COR-L47 (cell line): ENCODE results near the gene THAP10.
A peak's percentile ranks its signal among the peaks of the same experiment; 100 is the strongest.
"Not testable (repeated sequence)": the region's sequence is repeated elsewhere in the genome, so short reads cannot be mapped to it uniquely, and the experiment has no call there.

ENCODE experiments used
- DNase-seq: peaks from one replicate; lab custom pipeline; 2025; lab: John Stamatoyannopoulos, UW

Gene THAP10

DNA sequence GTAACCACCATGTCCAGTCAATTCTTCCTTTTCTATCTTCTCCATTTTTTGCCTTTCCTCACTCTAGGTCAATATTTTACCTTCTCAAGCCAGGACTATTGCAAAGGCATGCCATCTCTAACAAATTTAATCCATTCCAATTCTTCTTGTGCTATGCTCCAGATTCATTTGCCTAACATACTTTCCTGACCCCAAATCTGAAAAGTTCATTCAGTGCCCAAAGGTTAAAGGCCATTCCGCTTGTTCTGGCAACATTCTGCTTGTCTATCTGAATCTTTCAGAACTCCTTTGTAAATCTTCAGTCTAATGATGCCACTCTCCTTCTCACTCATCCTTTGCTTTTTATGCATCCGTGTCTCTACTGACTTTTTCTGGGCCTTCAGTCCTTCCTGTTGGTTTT, 15.6 kb downstream of the THAP10 start:
- DNase-seq, result no peak

DNA sequence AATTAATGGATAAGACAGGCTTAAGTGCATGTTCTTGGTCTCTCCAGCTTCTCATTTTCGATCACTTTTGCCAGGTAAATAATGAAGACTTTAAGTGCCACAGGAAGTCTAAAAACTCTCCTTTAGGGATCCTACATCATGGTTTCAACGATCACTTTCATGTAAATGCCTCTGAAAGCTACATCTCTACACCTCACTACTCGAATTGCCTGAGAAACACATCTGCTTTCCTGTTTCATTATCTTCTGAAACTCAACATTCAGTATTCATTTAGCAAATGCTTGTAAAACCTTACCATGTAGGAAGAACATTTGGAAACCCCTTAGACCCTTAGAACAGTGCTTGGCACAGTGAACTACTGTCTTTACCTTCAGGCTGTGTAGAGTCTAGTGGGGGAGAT, 16.2 kb downstream of the THAP10 start:
- no peak for DNase-seq

DNA sequence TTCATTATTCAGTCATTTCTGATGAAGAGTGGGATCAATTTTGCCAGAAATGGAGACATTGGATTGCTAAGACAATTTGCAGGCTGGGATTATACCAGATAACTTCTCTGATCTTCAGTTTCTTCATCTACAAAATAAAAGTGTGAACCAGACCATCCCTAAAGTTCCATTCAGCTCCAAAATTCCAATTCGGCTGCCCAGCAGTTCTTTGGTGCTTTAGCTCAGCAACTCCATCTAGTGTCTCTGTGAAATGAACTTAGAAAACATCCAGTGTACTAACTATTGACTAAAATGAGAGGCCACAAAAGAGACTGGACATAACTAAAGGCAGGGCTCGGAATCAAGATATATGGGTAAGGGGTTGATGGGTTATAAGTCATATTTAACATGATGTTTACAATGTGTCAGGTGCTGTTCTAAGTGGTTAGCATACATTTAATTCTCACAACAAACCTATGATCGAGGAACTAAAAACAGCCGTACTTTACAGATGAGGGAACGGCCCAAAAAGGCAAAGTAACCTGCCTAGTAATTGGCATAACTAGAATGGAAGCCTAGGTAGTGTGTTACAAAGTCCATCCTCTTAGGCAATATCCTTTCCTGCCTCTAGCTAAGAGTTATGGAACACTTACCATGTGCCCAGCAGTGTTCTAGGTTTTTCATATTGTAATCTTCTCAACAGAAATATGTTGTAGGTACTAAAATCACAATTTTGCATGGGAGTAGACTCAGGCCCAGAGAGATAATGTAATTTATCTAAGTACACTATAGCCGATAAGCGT, 17.0 kb downstream of the THAP10 start:
- peak; percentile 11 for DNase-seq

DNA sequence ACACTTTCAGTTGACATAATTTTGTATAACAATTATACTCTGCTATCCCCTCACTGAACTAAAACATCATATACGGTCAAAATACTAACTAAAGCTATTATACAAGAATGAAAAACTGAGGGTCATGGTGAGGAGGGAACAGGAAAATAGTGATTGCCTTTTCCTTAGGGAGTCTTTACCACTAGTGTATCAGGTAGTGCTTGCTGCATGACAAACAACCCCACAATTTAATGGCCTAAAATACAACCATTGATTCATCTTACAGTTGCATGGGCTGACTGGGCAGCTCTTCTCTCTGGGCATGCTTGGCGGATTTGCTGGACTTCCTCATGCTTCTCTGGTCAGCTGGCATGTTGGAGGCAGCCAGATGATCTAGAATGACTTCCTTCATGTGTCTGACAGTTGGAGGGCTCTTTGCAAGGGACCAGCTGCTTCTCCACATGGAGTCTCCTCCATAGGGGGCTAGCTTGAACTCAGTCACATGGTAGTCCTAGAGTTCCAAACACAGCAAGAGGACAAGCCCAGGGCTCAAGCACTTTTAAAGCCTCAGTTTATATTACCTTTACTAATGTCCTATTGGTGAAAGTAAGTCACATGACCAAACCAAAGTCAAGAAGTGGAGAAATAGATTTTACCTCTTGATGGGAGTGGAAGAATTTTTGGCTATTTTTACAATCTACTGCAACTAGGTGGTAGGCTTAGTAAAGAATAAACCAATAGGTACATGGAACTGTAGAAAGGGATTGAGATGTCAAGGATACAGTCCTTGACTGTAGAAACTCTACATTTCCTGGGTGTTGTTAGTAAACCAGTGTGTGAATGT, 18.8 kb downstream of the THAP10 start:
- DNase-seq, result no peak

DNA sequence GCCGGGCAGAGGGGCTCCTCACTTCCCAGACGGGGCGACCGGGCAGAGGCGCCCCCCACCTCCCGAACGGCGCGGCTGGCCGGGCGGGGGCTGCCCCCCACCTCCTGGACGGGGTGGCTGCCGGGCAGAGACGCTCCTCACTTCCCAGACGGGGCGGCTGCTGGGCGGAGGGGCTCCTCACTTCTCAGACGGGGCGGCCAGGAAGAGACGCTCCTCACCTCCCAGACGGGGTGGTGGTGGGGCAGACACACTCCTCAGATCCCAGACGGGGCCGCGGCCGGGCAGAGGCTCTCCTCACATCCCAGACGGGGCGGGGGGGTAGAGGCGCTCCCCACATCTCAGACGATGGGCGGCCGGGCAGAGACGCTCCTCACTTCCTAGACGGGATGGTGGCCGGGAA, 20.7 kb downstream of the THAP10 start:
- not testable (repeated sequence) for DNase-seq

DNA sequence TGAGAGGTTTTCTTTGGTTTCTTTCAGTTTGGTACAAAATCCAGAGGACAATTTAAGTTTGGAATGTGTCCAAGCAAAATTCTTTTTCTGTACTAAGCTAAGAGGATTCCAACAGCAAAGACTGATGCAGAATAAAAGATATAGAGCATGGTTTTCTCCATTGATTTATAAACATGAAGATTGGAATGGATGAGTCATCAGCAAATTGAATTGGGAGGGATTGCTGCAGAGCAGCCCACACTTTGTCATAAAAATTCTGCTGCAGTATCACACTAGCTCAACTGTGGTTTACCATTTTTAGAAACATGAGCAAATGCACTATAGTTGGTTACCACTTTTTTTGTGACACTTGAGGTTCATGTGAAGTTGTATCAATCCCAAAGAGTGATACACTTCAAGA, 22.2 kb downstream of the THAP10 start:
- DNase-seq, result no peak

DNA sequence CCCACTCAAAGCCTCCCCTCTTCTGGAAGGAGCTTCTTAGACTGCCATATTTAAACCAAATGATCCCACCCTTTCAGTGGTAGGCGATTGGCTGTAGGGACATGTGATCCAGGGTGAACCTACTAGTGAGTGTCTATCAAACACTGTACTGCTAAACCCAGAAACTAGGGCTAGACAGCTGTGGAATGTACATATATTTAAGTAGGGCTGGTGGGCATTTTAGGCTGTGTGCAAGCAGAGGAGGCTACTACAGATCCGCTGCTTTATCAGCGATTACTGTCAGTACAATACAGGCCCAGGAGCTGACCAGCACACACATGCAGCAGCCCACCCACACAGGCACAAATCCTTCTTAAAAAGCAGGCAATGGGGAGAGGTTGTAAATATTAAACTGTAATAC, 22.9 kb downstream of the THAP10 start:
- DNase-seq, result no peak

DNA sequence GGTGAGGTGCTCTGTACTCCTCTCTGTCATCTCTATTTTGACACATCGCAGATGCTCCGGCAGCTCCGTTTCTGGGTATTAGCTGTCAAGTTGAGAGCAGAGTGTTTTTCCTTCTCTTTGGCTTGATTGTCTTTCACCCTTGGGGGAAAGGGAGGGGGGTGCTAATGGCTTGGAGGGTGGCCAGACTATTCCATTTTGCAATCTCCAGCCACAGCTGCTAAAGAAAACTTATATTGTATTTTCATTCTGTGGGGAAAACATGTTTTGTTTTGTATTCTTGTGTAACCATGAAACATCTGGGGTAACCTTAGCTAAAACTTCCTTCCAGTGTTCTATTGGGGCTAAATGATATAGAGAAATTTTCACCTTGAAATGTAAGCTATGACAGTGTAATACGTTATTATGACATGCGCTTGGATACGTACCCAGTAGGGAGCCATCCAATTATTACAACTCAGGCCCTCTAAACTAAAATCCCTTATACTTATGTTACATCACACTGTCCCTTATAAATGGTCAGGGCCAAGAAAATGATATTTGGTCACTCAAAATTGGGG, 24.2 kb downstream of the THAP10 start:
- DNase-seq, result no peak

DNA sequence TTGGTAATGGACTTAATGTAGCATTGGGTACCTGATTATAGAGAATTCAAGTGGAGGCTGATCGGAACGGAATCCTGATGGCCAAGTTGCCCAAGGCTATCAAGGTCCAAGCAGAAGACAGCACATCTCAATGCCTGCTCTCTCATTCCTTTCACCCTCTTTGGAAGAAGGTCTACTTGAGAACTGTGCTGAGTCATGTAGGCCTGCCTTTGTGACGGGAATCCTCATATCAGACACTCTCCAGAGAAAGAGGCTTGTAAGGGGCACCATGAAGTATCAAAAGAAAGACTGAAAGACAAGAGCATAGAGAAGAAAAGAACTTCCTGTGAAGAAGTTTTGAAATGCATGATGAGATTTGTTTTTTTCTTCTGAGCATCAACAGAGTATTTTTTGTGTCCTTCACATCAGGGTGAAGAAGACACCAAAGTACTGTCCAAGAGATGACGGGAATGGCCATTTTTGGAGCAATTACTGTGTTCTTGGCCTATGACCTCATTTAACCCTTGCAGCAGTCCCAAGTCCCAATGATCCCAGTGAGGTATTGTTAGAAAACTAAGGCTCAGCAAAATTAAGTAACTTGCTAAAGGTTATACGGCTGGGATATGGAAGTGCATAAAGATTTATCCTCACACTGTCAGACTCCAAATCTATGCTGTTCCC, 25.1 kb downstream of the THAP10 start:
- DNase-seq, result no peak

DNA sequence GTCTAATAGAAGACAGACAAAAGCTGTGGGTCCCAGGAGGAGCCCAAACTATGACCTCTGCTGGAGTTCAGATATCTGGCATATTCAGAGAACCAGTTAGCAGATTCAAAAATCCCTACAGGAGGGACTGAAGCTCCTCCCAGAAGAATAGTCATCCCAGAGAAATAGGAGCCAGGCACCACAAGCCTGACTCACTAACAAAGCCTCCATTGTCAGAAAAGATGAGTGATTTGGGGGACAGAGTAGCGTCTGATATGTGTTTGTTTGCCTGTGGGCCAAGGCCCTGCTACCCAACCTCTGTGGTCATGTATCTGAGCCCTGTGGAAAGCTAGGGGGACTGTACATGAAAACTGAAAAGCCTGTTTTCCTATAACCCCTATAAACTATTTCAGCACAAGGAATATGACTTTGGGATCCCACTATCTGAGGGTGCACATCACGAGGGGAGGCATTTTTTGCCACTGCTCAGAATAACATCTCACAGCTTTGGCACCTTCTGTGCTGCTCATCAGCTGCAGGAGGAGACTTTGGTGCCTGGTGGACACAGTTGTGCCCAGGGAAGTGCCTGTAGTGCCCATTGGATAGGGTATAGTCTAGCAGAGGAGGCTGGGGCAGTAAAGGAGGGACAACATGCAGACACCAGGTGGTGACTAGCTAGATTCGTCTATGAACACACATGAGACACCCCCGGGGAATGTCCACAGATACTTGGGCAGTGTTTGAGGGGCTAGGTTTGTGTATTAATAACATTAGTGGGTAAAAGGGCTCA, 28.6 kb downstream of the THAP10 start:
- no peak for DNase-seq

DNA sequence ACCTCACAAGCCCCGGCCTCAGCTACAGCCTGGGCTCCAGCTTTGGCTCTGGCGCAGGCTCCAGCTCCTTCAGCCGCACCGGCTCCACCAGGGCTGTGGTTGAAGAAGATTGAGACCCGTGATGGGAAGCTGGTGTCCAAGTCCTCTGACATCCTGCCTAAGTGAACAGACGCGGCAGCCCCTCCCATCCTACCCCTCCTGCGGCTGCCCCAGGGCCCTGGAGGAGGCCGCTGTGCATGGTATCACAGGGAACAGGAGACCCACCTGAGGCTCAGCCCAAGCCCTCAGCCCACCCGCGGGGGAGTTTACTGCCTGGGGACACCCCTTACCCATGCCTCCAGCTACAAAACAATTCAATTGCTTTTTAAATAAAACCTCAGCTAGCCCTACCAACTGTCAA, 32.2 kb downstream of the THAP10 start:
- DNase-seq, result no peak

DNA sequence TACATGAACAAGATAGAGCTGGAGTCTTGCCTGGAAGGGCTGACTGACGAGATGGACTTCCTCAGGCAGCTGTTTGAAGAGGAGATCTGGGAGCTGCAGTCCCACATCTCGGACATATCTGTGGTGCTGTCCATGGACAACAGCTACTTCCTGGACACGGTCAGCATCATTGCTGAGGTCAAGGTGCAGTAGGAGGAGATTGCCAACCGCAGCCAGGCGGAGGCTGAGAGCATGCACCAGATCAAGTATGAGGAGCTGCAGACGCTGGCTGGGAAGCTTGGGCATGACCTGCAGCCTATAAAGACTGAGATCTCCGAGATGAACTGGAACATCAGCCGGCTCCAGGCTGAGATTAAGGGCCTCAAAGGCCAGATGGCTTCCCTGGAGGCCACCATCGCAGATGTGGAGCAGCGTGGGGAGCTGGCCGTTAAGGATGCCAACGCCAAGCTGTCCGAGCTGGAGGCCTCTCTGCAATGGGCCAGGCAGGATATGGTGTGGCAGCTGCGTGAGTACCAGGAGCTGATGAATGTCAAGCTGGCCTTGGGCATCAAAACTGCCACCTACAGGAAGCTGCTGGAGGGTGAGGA, 32.8 kb downstream of the THAP10 start:
- no peak for DNase-seq

DNA sequence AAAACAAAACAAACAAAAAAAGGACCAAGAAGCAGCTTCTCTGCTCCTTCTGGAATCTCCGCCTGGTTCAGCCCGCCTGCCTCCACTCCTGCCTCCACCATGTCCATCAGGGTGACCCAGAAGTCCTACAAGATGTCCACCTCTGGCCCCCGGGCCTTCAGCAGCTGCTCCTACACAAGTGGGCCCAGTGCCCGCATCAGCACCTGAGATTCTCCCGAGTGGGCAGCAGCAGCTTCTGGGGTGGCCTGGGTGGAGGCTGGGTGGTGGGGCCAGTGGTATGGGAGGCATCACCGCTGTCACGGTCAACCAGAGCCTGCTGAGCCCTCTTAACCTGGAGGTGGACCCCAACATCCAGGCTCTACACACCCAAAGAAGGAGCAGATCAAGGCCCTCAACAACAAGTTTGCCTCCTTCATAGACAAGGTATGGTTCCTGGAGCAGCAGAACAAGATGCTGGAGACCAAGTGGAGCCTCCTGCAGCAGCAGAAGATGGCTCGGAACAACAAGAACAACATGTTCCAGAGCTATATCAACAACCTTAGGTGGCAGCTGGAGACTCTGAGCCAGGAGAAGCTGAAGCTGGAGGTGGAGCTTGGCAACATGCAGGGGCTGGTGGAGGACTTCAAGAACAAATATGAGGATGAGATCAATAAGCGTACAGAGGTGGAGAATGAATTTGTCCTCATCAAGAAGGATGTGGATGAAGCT, 33.5 kb downstream of the THAP10 start:
- not testable (repeated sequence) for DNase-seq

DNA sequence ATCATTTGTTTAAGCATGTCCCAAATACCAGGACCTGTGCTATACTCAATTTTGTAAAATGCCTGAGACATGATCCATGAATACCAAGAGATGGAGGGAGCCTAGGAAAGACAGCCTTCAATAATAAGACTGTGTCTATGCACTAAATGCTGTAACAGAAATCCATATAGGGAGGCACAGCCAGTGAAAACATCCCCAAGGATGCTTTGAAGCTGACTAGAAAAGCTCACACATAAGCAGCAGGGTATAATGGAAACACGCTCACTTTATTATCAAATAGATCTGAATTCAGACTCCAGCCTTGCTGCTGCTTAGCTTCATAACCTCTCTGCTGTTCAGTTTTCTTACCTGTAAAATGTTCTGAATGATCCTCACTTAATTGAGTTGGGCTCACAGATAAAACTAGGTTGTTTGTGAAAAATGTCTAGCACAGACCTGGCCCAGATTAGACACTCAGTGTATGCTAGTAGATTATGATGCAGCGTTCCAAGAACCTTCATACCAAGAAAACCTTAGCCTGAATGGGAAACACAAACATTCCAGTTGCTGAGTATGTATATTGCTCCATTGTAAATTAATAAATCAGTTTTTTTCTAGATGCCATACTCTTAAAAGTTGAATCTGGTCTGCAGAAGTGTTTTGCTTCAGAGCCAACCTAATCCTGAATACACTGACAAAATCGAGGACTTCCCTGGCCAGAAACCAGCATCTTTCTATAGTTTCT, 34.5 kb downstream of the THAP10 start:
- no peak for DNase-seq

DNA sequence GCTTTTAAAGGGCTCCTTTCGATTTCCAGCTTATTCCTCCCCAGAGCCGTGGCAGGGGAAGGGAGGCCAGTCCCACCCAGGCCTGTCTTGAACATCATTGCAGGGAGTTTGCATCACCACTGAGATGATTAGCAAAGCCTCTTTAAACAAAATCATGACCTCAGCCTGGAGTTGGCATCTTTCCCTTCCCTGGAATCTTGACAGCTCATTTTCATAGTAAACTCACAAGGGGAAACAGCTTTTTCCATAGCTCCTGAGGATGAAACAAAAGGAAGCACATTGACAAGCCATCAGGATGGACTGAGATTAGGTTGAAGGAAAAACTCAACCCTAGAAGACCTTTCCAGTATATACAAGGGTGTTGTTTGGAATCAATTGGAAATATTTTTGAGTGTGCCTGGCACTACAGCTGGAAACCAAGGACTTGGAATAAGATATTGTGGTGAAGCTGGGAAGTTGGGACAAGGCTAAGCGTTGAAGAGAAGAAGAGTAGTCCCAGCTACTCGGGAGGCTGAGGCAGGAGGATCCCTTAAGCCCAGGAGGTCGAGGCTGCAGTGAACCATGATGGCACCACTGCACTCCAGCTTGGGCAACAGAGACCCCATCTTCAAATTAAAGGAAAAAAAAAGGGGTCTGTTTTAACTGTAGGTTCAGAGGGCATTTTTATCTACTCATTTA, 35.2 kb downstream of the THAP10 start:
- DNase-seq, result no peak

DNA sequence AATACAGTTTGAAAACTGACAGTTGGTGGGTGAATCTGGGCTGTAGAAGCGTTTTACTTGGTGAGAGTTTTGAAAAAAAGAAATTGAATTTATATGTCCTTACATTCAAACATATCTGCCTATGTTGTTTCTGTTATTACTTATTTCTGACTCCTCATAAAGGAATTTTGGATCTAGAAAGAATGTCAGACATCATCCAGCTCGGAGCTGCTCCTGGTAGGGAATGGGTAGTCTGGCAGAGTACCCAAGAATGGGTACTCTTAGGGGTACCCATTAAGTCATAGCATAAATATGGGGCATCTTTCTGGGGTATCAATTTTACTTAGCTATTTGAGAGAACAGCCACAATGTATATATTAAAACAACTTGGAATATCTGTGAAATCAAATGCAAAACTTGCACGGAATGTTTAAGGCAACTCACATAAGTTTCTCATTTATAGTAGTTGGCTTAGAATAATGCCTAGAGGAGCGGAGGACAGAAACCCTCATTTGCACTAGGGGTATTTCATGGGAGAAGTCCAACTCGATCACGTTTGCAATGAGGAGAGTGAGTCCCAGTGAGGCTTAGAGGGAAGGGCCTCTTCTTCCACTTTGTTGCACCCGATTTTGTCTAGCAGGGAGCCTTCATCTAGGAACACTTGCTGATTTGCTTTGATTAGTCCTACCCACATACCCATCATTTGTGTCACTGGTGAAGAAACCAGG, 35.9 kb downstream of the THAP10 start:
- no peak for DNase-seq

DNA sequence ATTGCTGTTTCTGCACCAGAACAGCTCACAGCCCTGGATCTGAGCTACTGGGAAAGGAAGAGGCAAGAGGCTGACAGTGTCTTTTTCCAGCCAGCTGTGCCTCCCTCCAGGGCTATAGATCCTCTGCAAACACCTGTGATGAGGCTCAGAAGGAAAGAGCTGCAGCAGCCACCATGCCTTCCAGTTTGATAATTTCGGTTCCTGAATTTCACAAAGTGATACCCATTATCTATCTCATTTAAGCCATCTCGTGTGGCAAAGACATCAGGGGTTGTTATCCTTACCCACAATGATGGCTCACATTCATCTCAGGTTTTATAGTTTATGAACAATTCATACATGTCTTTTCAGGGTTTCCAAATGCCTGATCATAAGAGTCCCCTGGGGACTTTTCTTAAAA, 36.5 kb downstream of the THAP10 start:
- DNase-seq, result no peak

DNA sequence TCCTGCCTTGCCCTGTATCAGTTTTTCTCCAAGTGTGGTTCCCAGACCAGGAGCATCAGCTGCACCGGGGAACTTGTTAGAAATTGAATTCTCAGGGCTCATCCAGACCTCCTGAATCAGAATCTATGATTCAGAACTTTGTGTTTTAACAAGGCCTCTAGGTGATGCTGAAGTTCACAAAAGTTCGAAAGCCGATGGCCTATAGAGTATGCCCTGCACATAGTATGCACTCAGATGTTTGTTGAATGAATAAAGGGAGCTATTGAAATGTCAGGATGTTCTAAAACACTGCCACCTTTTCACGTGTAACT, 37.6 kb downstream of the THAP10 start:
- DNase-seq, result no peak
